HG03571 (cell line): ENCODE data around the gene RPS18.
A peak's percentile ranks its signal among the peaks of the same experiment; 100 is the strongest.
"Not testable (repeated sequence)": the region's sequence is repeated elsewhere in the genome, so short reads cannot be mapped to it uniquely, and the experiment has no call there.

Experiments
- ATAC-seq: cut with Tn5 transposase; IDR thresholded peaks from one replicate; pipeline ENCODE4 v1.9.1; 2021; ENCODE audit not compliant: unreplicated experiment

Gene RPS18

GRCh38 chr6:33271468-33272274, at the start of gene RPS18, which contains the start of gene VPS52:
Gene RPS18 (plus strand): TSS chr6:33272075. CDS start chr6:33272120, 45 bp downstream.
Gene VPS52 (minus strand): TSS chr6:33271876. CDS start chr6:33271675, 201 bp downstream.
- ATAC-seq: peak; percentile 68

DNA sequence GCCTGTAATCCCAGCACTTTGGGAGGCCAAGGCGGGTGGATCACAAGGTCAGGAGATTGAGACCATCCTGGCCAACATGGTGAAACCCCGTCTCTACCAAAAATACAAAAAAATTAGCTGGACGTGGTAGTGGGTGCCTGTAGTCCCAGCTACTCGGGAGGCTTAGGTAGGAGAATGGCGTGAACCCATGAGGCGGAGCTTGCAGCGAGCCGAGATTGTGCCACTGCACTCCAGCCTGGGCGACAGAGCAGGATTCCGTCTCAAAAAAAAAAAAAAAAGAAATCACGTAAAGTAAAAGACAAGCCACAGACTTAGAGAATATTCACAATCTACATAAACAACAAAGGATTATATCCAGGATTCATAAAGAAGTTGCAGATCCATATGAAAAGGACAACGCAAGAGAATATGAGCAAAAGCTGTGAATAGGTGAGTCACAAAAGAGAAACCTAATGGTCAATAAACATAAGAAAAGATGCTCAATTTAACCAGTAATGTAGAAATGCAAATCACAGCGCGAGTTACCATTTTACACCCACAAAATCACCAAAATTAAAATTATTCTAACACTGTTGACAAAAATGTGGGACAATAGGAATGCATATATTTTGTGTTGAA, 45.3 kb upstream of the RPS18 start:
- not testable (repeated sequence) for ATAC-seq

GRCh38 chr6:33235221-33235634, 36.6 kb upstream of the RPS18 start:
- ATAC-seq: no peak

- no peak for ATAC-seq
These were observed 35.5 kb upstream of the RPS18 start for GRCh38 chr6:33236328-33236727.

GRCh38 chr6:33236852-33237251, 35.0 kb upstream of the RPS18 start:
- ATAC-seq: no peak

GRCh38 chr6:33237741-33238140, 34.1 kb upstream of the RPS18 start:
- ATAC-seq: no peak

GRCh38 chr6:33241968-33242367, 29.9 kb upstream of the RPS18 start:
- no peak for ATAC-seq

GRCh38 chr6:33243476-33243875, 28.4 kb upstream of the RPS18 start:
- no peak for ATAC-seq

DNA sequence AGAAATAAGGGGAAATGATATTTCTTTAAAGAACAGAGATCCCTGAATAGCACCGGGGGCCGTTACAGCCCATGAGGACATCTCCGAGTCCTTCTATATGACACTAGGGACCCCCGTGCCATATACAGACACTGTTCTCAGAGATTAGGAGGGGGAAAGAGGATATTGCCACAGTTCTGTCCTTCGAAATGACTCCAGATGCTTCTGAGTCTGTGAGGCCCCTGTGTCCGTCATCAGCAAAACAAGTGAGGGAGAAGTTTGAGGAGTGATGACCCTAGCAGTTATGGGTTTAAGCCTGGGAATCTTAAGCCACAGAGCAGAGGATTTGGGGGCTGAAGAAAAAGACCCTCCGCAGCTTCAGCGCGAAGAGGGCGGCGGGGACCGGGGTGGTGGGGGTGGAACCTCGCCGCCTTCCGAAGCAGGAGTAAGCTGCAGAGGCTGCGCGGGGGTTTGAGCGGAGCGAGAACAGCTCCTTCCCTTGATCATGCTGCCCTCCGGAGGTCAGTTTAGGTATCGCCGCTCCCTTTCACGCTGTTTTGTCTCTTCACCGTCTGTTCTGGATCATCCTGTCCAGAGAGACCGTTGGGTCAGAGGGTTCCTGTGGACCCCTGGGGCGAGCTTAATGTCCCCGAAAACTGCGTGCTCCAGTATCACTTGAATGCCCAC, 23.8 kb upstream of the RPS18 start:
- ATAC-seq: peak; percentile 46

- ATAC-seq: no peak
These were observed 23.3 kb upstream of the RPS18 start for GRCh38 chr6:33248643-33248931.

GRCh38 chr6:33248932-33249731, 22.7 kb upstream of the RPS18 start:
- peak; percentile 84 for ATAC-seq

DNA sequence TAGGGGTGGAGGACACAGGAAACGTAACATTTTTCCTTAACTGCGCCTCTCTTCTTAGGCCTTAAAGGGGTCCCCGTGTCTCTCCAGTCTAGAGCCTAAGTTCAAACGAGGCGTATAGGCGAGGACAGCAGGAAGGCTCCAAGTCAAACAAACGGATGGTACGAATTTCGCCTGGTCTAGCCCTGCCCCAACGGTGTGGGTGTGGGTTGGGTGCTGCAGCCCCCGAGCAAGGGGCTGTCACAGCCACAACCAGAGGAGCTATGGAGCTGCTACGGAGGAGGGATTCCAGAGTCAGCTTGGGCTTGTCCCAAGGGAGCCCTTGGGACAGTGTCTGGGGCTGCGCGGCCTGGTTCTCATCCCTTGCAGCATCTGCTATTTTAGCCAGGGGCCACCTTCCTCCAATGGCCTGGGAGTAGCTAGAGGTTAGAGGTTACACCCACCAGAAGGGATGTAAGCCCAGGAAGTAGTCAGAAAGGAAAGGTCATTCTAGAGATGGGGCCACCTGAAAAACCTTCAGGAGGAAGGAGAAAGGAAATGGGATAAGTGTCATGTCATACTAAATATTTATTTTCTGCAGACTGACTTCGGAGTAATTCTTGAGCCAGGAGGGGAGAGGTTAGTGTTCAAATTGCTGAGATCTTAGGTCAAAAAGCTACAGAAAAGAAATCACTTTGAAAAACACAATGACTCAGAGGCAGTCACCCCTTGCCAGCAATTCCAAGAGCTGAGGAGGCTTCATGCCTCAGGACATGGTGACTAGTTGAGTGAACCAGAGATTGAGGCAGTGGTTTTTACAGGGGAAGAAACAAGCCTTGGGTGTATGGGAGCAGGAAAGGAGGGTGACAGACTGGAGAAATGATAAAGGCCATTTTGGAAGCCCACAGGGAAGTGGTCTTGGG, 21.9 kb upstream of the RPS18 start:
- no peak for ATAC-seq

DNA sequence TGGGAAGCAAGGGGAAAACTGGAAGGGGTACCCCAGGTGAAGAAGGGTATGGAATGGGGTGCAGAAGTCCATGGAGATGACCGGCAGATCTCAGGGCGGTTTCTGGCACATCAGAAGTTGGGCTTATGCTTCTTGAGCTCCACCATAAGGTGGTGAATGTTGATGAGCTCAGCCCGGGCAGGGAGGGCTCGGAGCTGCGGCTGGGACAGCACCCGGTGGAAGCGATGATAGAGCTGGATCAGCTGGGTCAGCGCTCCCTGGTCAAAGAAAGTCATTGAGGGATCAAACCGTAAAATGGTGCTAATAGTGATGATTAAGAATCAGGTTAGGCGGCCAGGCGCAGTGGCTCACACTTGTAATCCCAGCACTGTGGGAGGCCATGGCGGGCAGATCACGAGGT, 21.1 kb upstream of the RPS18 start:
- no peak for ATAC-seq

DNA sequence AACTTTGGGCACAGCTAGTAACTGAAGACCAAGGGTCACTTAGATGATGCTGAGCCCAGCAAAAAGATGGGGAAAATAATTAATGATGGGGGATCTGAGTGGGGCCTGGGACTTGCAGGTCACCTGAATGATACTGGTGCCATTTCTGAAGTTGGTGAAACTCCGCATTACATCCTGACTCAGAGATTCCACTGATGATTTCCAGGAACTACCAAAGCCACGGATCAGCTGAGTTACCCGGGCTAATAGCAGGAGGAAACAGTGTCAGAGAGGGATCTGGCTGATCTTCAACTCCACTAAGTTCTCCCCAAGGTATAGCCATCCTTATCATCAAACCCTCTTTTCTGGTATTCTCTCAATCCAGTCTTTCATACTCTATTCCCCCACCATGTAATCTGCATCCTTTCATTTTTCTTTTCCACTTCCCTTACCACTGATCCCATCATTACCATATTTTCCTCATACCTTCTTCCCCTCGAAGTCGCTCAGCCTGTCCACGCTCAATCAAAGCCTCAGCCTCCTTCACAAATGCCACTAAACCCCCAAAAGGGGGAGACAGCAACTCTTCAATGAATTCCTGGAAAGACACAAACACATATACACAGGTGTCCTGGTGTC, 20.4 kb upstream of the RPS18 start:
- no peak for ATAC-seq

DNA sequence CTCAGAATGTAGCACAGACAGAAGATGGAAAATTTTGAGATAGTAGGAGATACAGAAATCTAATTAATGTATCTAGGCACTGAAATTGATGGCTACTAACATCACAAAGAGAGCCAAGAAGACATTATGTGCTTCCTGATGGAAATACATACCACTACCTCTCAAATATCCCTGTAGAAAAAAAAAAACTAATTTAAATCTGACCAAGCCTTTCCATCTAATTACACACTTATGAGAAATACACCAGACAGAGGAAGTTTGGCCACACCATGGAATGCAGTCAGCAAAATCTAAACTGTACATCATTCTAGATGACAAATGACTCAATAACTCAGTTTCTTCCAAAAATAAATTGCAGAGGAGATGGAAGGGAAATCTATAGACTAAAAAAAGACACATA, 19.1 kb upstream of the RPS18 start:
- ATAC-seq: no peak

- no peak for ATAC-seq
These were observed 17.3 kb upstream of the RPS18 start for GRCh38 chr6:33254591-33254990.

- no peak for ATAC-seq
These were observed 12.8 kb upstream of the RPS18 start for GRCh38 chr6:33259032-33259431.

GRCh38 chr6:33262490-33262889, 9.4 kb upstream of the RPS18 start:
- ATAC-seq: not testable (repeated sequence)

GRCh38 chr6:33264015-33264414, 7.9 kb upstream of the RPS18 start:
- no peak for ATAC-seq

DNA sequence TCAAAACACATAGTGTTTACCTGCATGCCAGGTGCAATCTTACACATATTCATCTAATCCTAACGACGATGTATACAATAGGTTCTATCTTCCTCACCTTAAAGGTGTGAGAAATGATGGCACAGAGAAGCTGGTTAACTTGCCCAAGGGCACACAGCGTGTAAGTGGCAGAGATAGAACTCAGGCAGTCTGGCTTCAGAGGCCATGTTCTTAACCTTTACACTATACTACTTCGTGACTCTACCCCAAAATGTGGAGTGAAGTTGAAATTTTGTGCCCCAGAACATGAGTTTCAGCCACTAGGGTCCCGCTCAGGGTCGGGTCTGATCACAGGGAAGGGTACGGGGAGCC, 783 bp upstream of the RPS18 start:
- no peak for ATAC-seq
